LHCN-M2 (cell line): Measurements from ENCODE around the gene BID. TPM values are rescaled to one million over a fixed set of nuclear protein-coding genes. Genes with fewer than 3 reads are reported as not detected.
"Not testable (repeated sequence)": the region's sequence is repeated elsewhere in the genome, so short reads cannot be mapped to it uniquely, and the experiment has no call there.

Experiments used
- DNase-seq: peaks from one replicate; pipeline ENCODE4 v3.0.0-alpha.2; 2012; ENCODE audit warnings: low read depth
- total RNA-seq: library from RNA; depleted of rRNA; stranded (reverse); fragments of >200 nt; gene quantifications from 2 replicates; pipeline ENCODE4 v1.2.3, GENCODE V29; 2014

The BID gene
- total RNA-seq, 1 experiment from 2014 or later: 26.7 TPM

DNA sequence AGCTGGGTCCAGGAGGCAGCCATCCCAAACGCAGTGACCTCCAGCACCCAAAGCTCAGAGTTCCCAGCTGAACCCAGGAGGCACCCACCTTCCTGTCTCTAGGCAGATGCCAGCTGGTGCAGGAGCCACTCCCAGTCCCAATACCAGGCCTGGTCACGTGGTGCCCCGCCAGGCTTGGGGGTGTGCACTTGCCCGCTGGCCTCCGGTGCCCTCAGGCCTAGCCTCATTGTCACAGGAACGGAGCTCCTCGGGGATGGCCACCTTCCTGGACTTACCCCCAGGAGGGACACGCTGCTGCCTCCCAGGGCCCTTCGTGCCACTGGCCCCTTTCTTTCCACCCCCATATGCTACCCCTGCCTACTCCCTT is 4.6 kb downstream of the BID start:
- no peak for DNase-seq

DNA sequence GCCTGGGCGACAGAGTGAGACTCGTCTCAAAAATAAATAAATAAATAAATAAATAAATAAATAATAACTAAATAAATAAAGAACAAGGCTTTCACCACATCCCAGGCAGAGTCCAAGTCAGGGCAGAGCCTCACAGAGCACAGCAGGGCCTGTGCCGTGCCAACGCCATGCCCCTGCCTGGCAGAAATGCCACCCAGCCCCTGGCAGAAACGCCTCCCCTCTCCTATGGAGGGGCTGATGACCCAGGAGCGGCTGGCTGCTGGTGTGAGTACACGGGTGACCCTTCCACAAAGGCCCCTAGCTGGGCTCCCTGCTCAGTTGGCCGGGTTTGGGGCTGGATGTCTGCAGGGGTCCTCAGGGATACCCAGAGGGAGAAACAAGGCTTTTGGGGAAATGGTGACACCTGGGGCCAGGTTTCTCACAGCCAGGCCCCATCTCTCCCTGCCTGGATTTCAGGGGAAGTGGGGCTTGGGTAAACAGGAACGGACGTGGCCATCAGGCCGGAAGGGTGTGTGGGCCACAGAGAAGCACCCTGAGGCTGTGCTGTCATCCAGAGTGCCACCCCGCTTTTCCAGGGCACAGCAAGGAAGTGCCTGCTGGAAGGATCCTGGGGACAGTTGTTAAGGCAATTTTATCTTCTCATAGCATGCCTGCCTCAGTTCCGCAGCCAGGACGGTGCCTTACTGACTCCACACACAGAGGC is 5.1 kb downstream of the BID start:
- DNase-seq: no peak

GRCh38 chr22:17767233-17768065 is 6.8 kb downstream of the BID start:
- no peak for DNase-seq

- DNase-seq: not testable (repeated sequence)
Observed at GRCh38 chr22:17764852-17765251, 9.4 kb downstream of the BID start.

DNA sequence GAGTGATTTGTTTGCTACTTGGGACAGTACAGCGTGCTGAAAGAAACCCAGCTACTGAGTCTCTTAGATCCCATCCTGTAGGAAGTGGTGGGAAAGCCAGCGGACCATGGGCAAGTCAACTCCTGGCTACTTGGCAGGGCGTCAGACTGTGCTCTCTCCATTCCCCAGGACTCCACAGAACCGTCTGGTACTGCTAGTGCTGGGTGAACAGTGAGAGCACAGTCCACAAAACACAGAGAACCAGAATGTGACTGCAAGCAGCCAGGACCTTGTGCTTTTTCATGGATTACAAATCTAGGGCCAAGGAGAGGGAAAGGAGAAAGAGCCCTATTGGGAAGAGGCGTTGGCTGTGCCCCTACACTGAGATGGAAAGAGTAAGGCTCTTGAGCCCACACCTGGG is 10.2 kb downstream of the BID start:
- DNase-seq: no peak

DNA sequence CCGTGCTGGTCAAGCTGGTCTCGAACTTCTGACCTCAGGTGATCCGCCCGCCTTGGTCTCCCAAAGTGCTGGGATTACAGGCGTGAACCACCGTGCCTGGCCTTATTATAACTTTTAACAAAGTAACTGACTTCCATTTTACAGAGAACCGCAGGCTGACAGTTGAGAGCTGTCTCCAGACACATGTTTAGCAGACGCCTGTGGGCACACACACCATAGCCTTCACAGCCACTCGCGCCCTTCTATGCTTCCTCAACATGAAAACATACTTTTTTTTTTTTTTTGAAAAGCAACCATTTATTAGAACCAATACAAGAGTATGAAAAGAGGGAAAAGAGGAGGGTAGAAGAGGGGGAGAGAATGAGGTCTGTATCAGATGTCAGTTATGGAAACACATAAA is 10.8 kb downstream of the BID start:
- not testable (repeated sequence) for DNase-seq

GRCh38 chr22:17761138-17761488 is 13.2 kb downstream of the BID start:
- no peak for DNase-seq

GRCh38 chr22:17754233-17754925 is 19.9 kb downstream of the BID start:
- DNase-seq: no peak

DNA sequence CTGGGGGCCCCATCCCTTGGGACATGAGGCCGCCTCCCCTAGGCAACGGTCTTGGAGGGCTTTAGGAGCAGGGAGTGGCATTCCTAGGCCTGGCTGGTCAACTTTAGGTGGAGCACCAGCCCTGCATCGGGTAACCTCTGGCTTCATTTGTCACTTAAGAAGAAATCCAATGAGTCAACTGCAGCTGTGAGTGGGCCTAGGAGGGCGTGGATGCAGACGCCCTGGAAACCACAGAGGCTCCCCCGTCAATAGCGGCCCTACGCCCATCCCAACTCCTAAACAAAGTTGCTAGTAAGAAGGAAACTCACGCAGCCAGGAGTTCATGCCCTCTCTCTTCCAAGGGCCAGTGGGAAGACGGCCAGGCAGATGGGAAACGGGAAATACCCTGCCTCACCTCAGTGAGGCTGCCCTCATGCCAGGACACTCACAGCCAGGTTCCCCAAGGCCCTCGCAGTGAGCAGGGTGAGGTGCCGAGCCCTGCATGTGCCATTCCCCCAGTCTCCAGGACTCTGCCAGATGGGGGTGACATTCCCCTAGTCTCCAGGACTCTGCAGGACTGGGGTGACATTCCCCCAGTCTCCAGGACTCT is 20.8 kb downstream of the BID start:
- DNase-seq: peak; percentile 60

GRCh38 chr22:17751596-17751995 is 22.7 kb downstream of the BID start:
- DNase-seq: no peak

GRCh38 chr22:17749605-17750395 is 24.5 kb downstream of the BID start:
- no peak for DNase-seq

GRCh38 chr22:17748555-17749353 is 25.5 kb downstream of the BID start:
- no peak for DNase-seq

DNA sequence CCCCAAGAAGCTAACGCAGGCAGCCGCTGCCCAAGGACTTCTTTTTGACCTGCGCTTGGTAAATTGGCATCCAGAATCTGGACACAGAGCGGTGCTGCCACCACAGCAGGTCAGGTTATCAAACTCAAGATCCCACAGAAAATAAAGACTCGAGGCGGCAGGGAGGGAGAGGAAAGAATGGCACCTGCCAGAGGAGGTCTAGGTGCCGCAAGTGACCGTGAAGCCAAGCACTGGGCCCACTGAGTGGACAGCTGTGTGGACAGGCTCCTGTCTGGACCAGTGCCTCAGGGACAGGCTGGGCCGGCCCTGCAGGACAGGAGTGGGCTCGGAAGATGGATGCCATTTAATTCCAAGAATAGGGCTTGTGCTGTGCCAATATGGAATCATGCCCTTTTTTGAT is 27.4 kb downstream of the BID start:
- DNase-seq: no peak

DNA sequence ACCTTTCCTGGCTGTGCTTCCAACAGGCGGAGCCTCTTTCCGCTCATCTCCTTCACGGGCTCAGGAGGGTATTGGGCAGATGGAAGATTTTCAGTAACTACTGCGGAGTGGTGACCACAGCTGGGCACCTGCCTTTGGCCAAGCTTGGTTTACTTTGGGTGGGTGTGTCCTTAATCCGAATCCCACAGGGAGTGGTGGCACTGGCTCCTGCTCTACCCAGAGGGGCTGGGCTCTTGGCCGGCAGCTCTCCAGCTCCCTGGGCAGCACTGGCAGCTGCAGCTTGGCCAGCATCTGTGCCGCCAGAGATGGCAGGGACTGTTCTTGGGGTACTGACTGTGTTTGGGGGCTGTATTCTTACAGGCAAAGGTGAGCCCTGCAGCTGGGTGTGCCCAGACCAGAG is 29.8 kb downstream of the BID start:
- no peak for DNase-seq

DNA sequence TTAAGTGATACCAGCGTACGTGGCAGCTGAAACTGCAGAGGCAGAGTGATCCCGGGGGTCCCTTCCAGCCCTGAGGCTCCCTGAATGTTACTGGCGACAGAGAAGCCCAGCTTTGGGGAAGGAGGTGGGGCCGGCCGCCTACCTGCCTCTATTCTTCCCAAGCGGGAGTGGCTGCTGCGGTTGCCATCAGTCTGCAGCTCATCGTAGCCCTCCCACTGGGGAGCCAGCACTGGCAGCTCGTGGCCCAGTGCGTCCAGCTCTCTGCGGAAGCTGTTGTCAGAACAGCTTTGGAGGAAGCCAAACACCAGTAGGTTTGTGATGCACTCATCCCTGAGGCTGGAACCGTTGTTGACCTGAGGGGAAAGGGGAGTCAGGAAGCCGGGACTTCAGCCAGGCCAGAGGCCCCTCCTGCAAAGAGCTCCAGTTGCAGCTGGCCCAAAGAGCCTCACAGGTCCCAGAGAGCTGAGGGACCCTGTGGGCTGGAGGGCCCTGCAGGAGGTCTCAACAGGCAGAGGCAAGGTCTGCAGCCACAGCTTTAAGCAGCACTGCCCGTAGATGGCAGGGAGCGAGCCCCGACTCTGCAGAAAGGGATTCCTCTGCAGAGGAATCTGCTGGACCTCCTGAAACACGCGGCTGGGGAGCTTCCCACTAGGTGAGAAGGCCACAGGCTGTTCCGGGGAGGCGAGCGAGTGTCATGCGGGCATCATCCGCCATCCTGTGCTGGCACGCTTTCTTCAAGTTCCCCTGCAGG is 30.4 kb downstream of the BID start:
- no peak for DNase-seq

DNA sequence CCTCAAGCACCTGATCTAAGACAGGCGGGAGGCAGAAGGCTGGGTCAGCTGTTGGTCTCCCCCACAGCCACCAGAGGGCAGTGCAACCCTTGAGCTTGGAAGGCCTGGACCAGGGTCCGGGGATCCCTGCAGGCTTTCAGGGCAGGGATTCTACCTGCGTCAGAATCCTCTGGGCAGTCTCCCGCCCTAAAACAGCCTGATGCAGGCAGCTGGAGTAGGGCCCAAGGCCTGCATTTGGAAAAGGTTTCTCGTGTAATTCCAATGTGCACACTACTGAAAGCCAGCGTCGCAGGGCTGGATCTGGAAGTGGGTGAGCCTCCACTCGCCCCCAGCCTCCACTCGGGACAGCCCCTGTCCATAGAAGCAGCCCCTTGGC is 31.8 kb downstream of the BID start:
- DNase-seq: peak; percentile 58

- no peak for DNase-seq
Observed at GRCh38 chr22:17741866-17742526, 32.3 kb downstream of the BID start.

- no peak for DNase-seq
Observed at GRCh38 chr22:17739196-17739975, 34.9 kb downstream of the BID start.
